Measurements from ENCODE around the gene ZBED4.

ZBED4 gene

GRCh38 chr22:49861642-49862495, 8.2 kb downstream of the ZBED4 start:
- DNase-seq (ENCODE audit: low read depth), result no peak
- no peak for TF ChIP-seq CTCF (conservative IDR thresholded peaks at IDR 0.05; ENCODE audit: low read length)
- H3K4me3 ChIP-seq (ENCODE audit: low read length), result no peak overlapping the region

GRCh38 chr22:49862496-49862776, 8.8 kb downstream of the ZBED4 start:
- no peak overlapping the region for H3K4me3 ChIP-seq (ENCODE audit: low read length)
- no peak for DNase-seq (ENCODE audit: low read depth)
- TF ChIP-seq CTCF (conservative IDR thresholded peaks at IDR 0.05; ENCODE audit: low read length), result no peak

- no peak for TF ChIP-seq CTCF (conservative IDR thresholded peaks at IDR 0.05; ENCODE audit: low read length)
- no peak overlapping the region for H3K4me3 ChIP-seq (ENCODE audit: low read length)
- no peak for DNase-seq (ENCODE audit: low read depth)
These were observed 10.3 kb downstream of the ZBED4 start for GRCh38 chr22:49863931-49864330.

GRCh38 chr22:49865156-49865555, 11.5 kb downstream of the ZBED4 start:
- DNase-seq (ENCODE audit: low read depth), result no peak
- H3K4me3 ChIP-seq (ENCODE audit: low read length), result no peak overlapping the region
- no peak for TF ChIP-seq CTCF (conservative IDR thresholded peaks at IDR 0.05; ENCODE audit: low read length)

- DNase-seq (ENCODE audit: low read depth), result no peak
- H3K4me3 ChIP-seq (ENCODE audit: low read length), result no peak overlapping the region
- no peak for TF ChIP-seq CTCF (conservative IDR thresholded peaks at IDR 0.05; ENCODE audit: low read length)
These were observed 12.5 kb downstream of the ZBED4 start for GRCh38 chr22:49866134-49866533.

GRCh38 chr22:49866646-49867045, 13.0 kb downstream of the ZBED4 start:
- no peak overlapping the region for H3K4me3 ChIP-seq (ENCODE audit: low read length)
- no peak for TF ChIP-seq CTCF (conservative IDR thresholded peaks at IDR 0.05; ENCODE audit: low read length)
- DNase-seq (ENCODE audit: low read depth), result no peak
